HEK293 (cell line): ENCODE data around the gene CTSZ.

Experiments
- CTCF ChIP-seq: fragments of 450-650 bp; formaldehyde crosslinking; IDR thresholded peaks from 2 replicates; pipeline ENCODE4 v1.5.1; 2016; ENCODE audit warnings: missing biosample characterization, missing genetic modification characterization
- ELK4 ChIP-seq: IDR thresholded peaks from 2 replicates; pipeline ENCODE4 v1.6.1; 2011; ENCODE audit warnings: mild to moderate bottlenecking, low read depth, low read length, borderline replicate concordance
- HIC1 ChIP-seq: fragments of 450-650 bp; formaldehyde crosslinking; IDR thresholded peaks from 2 replicates; pipeline ENCODE4 v1.5.1; 2016; ENCODE audit warnings: missing biosample characterization, missing genetic modification characterization
- KLF16 ChIP-seq: fragments of 450-650 bp; formaldehyde crosslinking; IDR thresholded peaks from 2 replicates; pipeline ENCODE4 v1.5.1; 2017; ENCODE audit warnings: missing biosample characterization, missing genetic modification characterization
- OSR2 ChIP-seq: fragments of 450-650 bp; formaldehyde crosslinking; IDR thresholded peaks from 2 replicates; pipeline ENCODE4 v1.5.1; 2016; ENCODE audit warnings: missing biosample characterization, missing genetic modification characterization
- PRDM10 ChIP-seq: fragments of 450-650 bp; formaldehyde crosslinking; IDR thresholded peaks from 2 replicates; pipeline ENCODE4 v1.5.1; 2016; ENCODE audit warnings: missing biosample characterization, missing genetic modification characterization
- ZFP37 ChIP-seq: fragments of 450-650 bp; formaldehyde crosslinking; IDR thresholded peaks from 2 replicates; pipeline ENCODE4 v1.5.1; 2016; ENCODE audit warnings: missing biosample characterization, missing genetic modification characterization
- ZNF223 ChIP-seq: fragments of 450-650 bp; formaldehyde crosslinking; IDR thresholded peaks from 2 replicates; pipeline ENCODE4 v1.5.1; 2016; ENCODE audit warnings: missing biosample characterization, missing genetic modification characterization
- ZNF510 ChIP-seq: fragments of 450-650 bp; formaldehyde crosslinking; IDR thresholded peaks from 2 replicates; pipeline ENCODE4 v1.5.1; 2018; ENCODE audit warnings: mild to moderate bottlenecking, missing genetic modification characterization, missing biosample characterization; ENCODE audit not compliant: insufficient replicate concordance
- ZNF561 ChIP-seq: fragments of 450-650 bp; IDR thresholded peaks from 2 replicates; pipeline ENCODE4 v1.5.1; 2018; ENCODE audit warnings: missing biosample characterization, missing genetic modification characterization, borderline replicate concordance

GRCh38 chr20:59039233-59039632 is 32.2 kb upstream of the CTSZ start:
- TF ChIP-seq OSR2 (tag by site-specific recombination) (no peak), KLF16 (tag by site-specific recombination) (no peak), CTCF (tag by site-specific recombination) (no peak), ZNF561 (tag by site-specific recombination) (no peak), ZNF223 (tag by site-specific recombination) (no peak), ELK4 (no peak), PRDM10 (tag by site-specific recombination) (no peak), ZNF510 (tag by site-specific recombination) (no peak), ZFP37 (no peak), HIC1 (tag by site-specific recombination) (no peak)
